ENCODE data around the gene RAP1GAP.

Gene RAP1GAP

GRCh38 chr1:21645550-21645949, 23.6 kb downstream of the RAP1GAP start:
- Histone ChIP-seq H3K27ac (ENCODE audit: low read depth, low read length, poor library complexity, severe bottlenecking) (no peak overlapping the region), H4K20me1 (ENCODE audit: insufficient read depth, low read length) (no peaks in the 10 kb centered on the region), H3F3A (ENCODE audit: insufficient read depth, low read length) (no peaks in the 10 kb centered on the region), H3K9ac (ENCODE audit: low read length) (no peak overlapping the region), H3K4me3 (ENCODE audit: low read depth, low read length, poor library complexity, severe bottlenecking) (no peak overlapping the region), H3K4me1 (ENCODE audit: insufficient read depth, low read length, severe bottlenecking) (no peaks in the 10 kb centered on the region), H3K9me3 (ENCODE audit: low read length) (no peaks in the 10 kb centered on the region), H3K36me3 (ENCODE audit: insufficient read depth, low read length) (no peaks in the 10 kb centered on the region), H3K27me3 (ENCODE audit: insufficient read depth, low read length) (peaks cover 9% of the 10 kb centered on the region; the same call in 1 of the 2 replicates), H3K79me2 (ENCODE audit: insufficient read depth, low read length) (no peaks in the 10 kb centered on the region), H3K4me2 (ENCODE audit: low read length) (no peak overlapping the region), H3K9me2 (ENCODE audit: low read depth, low read length) (no peaks in the 10 kb centered on the region), H2AFZ (ENCODE audit: low read length) (no peak overlapping the region)
- TF ChIP-seq CTCF (IDR thresholded peaks at IDR 0.05; ENCODE audit: low read length) (no peak), EZH2 (IDR thresholded peaks at IDR 0.05; ENCODE audit: borderline replicate concordance, low read length) (no peak)

- no peak overlapping the region for H3K4me3 ChIP-seq (ENCODE audit: low read depth, low read length, poor library complexity, severe bottlenecking)
- H3K4me2 ChIP-seq (ENCODE audit: low read length): no peak overlapping the region
- H3K27me3 ChIP-seq (ENCODE audit: insufficient read depth, low read length): peaks cover 9% of the 10 kb centered on the region; the same call in 1 of the 2 replicates
- H3F3A ChIP-seq (ENCODE audit: insufficient read depth, low read length): no peaks in the 10 kb centered on the region
- H3K9me3 ChIP-seq (ENCODE audit: low read length): no peaks in the 10 kb centered on the region
- H3K9me2 ChIP-seq (ENCODE audit: low read depth, low read length): no peaks in the 10 kb centered on the region
- no peaks in the 10 kb centered on the region for H3K36me3 ChIP-seq (ENCODE audit: insufficient read depth, low read length)
- no peaks in the 10 kb centered on the region for H3K79me2 ChIP-seq (ENCODE audit: insufficient read depth, low read length)
- no peak overlapping the region for H2AFZ ChIP-seq (ENCODE audit: low read length)
- no peaks in the 10 kb centered on the region for H4K20me1 ChIP-seq (ENCODE audit: insufficient read depth, low read length)
- TF ChIP-seq CTCF (IDR thresholded peaks at IDR 0.05; ENCODE audit: low read length): no peak
- TF ChIP-seq EZH2 (IDR thresholded peaks at IDR 0.05; ENCODE audit: borderline replicate concordance, low read length): no peak
- no peak overlapping the region for H3K27ac ChIP-seq (ENCODE audit: low read depth, low read length, poor library complexity, severe bottlenecking)
- no peaks in the 10 kb centered on the region for H3K4me1 ChIP-seq (ENCODE audit: insufficient read depth, low read length, severe bottlenecking)
- H3K9ac ChIP-seq (ENCODE audit: low read length): no peak overlapping the region
Measured at GRCh38 chr1:21644906-21645305, 24.3 kb downstream of the RAP1GAP start.

GRCh38 chr1:21644348-21644747, 24.8 kb downstream of the RAP1GAP start:
- Histone ChIP-seq H3K27ac (ENCODE audit: low read depth, low read length, poor library complexity, severe bottlenecking) (no peak overlapping the region), H4K20me1 (ENCODE audit: insufficient read depth, low read length) (no peaks in the 10 kb centered on the region), H3K27me3 (ENCODE audit: insufficient read depth, low read length) (peaks cover 9% of the 10 kb centered on the region; the same call in 1 of the 2 replicates), H3K9me3 (ENCODE audit: low read length) (no peaks in the 10 kb centered on the region), H2AFZ (ENCODE audit: low read length) (no peak overlapping the region), H3K4me3 (ENCODE audit: low read depth, low read length, poor library complexity, severe bottlenecking) (no peak overlapping the region), H3F3A (ENCODE audit: insufficient read depth, low read length) (no peaks in the 10 kb centered on the region), H3K9ac (ENCODE audit: low read length) (no peak overlapping the region), H3K79me2 (ENCODE audit: insufficient read depth, low read length) (no peaks in the 10 kb centered on the region), H3K4me1 (ENCODE audit: insufficient read depth, low read length, severe bottlenecking) (no peaks in the 10 kb centered on the region), H3K4me2 (ENCODE audit: low read length) (no peak overlapping the region), H3K9me2 (ENCODE audit: low read depth, low read length) (no peaks in the 10 kb centered on the region), H3K36me3 (ENCODE audit: insufficient read depth, low read length) (no peaks in the 10 kb centered on the region)
- TF ChIP-seq EZH2 (IDR thresholded peaks at IDR 0.05; ENCODE audit: borderline replicate concordance, low read length) (no peak), CTCF (IDR thresholded peaks at IDR 0.05; ENCODE audit: low read length) (no peak)
